NCI-H2107 treated with DMSO at 0.1 percent for 48 hours (cell line): ENCODE measurements around the gene NPC1.
A peak's percentile ranks its signal among the peaks of the same experiment; 100 is the strongest.
"Not testable (repeated sequence)": the region's sequence is repeated elsewhere in the genome, so short reads cannot be mapped to it uniquely, and the experiment has no call there.

Source experiments
- DNase-seq: peaks from one replicate; lab custom pipeline; 2025; ENCODE audit not compliant: unreplicated experiment; lab: John Stamatoyannopoulos, UW

Gene NPC1

GRCh38 chr18:23526501-23527063 lies 59.7 kb downstream of the NPC1 start:
- peak; percentile 58 for DNase-seq

GRCh38 chr18:23524213-23524707 lies 62.0 kb downstream of the NPC1 start:
- DNase-seq = no peak

GRCh38 chr18:23523429-23524212 lies 62.7 kb downstream of the NPC1 start:
- DNase-seq = no peak

- DNase-seq = no peak
These were observed 64.4 kb downstream of the NPC1 start for GRCh38 chr18:23521907-23522306.

GRCh38 chr18:23521271-23521670 lies 65.0 kb downstream of the NPC1 start:
- no peak for DNase-seq

GRCh38 chr18:23519734-23520133 lies 66.6 kb downstream of the NPC1 start:
- DNase-seq = no peak

- peak; percentile 66 for DNase-seq
These were observed 70.3 kb downstream of the NPC1 start for GRCh38 chr18:23515911-23516546.

GRCh38 chr18:23512641-23513040 lies 73.7 kb downstream of the NPC1 start:
- DNase-seq = no peak

- DNase-seq = not testable (repeated sequence)
These were observed 74.1 kb downstream of the NPC1 start for GRCh38 chr18:23512216-23512615.

- not testable (repeated sequence) for DNase-seq
These were observed 75.4 kb downstream of the NPC1 start for GRCh38 chr18:23510923-23511322.

- DNase-seq = no peak
These were observed 79.9 kb downstream of the NPC1 start for GRCh38 chr18:23506393-23506792.

GRCh38 chr18:23504720-23505119 lies 81.6 kb downstream of the NPC1 start:
- DNase-seq = no peak

GRCh38 chr18:23503963-23504344 lies 82.4 kb downstream of the NPC1 start:
- no peak for DNase-seq

GRCh38 chr18:23503038-23503962 lies 83.0 kb downstream of the NPC1 start, which contains the start of gene RMC1:
RMC1 (plus strand) TSS chr18:23503511; CDS start chr18:23503619, 108 bp downstream.
- DNase-seq = peak; percentile 30

GRCh38 chr18:23502516-23503037 lies 83.7 kb downstream of the NPC1 start:
- peak; percentile 27 for DNase-seq

- no peak for DNase-seq
These were observed 84.7 kb downstream of the NPC1 start for GRCh38 chr18:23501626-23502025.

GRCh38 chr18:23499291-23499781 lies 87.0 kb downstream of the NPC1 start:
- DNase-seq = no peak

GRCh38 chr18:23498877-23499276 lies 87.4 kb downstream of the NPC1 start:
- peak; percentile 36 for DNase-seq

- DNase-seq = no peak
These were observed 88.2 kb downstream of the NPC1 start for GRCh38 chr18:23498117-23498516.

GRCh38 chr18:23495723-23496440 lies 90.4 kb downstream of the NPC1 start:
- DNase-seq = no peak
